Activated CD8-positive, alpha-beta memory T cell treated with anti-CD3 and anti-CD28 coated beads for 1 hour (primary cell): ENCODE measurements around the gene CDK9.
"Not testable (repeated sequence)": the region's sequence is repeated elsewhere in the genome, so short reads cannot be mapped to it uniquely, and the experiment has no call there.

Experiments
- DNase-seq, 2 donors: peaks; one replicate each; pipeline ENCODE4 v3.0.0-alpha.2; 2020; ENCODE audit warnings: low read depth in 1 of 2; ENCODE audit errors: extremely low read depth in 1 of 2

CDK9 gene

GRCh38 chr9:127785933-127786772, at the start of gene CDK9:
TSS of gene CDK9 (plus strand) at chr9:127786034. CDS start at chr9:127786149, 115 bp downstream.
- peak; percentile 74 to 90 for DNase-seq

GRCh38 chr9:127738666-127739065, 47.2 kb upstream of the CDK9 start:
- DNase-seq, result no peak

DNA sequence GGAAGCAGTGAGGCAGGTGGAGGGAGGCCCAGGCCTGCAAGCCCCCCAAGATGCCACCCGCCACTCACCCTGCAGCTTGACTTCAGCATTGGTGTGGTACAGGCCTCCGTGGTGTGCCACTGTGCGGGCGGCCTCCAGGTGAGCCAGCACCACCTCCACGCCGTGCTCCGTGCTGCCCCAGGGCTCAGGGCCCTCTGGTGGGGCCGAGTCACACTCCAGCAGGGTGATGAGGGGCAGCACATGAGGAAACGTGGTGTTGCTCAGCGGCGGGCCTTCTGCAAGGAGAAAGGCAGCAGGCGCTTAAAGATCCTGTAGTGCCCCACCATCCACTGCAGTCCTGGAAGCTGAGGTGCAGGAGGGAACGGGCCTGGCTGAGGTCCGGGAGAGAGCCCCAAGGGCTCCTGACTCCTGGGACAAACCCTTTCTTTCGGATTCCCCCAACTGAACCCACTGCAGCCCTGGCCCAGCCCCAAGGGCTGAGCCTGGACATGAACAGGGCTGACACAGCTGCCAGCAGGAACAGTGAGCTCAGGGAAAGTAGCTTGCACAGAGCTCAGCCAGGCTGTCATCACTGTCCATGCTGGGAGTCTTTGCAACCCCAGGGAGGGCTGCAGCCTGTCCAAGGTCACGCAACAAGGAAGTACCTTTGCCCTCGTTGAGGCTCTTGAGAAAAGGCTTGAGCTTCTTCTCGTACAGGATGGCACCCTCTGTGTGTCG, 46.1 kb upstream of the CDK9 start:
- DNase-seq, result no peak

DNA sequence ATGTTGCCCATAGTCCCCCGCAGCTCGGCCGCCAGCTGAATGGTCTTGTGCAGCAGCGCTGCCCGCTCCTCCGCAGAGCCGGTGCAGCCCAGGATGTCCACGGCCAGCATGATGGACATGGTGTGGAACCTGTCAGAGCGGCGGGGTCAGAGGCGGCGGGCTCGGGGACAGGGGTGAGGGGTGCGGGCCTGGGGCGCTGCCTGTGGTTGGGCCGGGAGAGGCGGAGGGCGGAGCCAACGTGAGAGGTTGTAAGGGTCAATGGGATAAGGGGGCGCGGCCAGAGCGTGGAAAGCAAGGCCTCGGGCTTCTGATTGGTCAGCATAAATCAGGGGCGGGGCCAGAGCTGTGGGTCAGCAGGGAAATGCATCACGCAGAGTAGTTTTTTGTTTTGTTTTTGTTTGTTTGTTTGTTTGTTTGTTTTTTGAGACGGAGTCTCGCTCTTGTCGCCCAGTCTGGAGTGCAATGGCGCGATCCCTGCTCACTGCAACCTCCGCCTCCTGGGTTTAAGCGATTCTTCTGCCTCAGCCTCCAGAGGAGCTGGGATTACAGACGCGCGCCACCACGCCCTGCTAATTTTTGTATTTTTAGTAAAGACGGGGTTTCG, 43.9 kb upstream of the CDK9 start:
- no peak for DNase-seq

GRCh38 chr9:127742435-127743088, 43.3 kb upstream of the CDK9 start:
- no peak for DNase-seq

GRCh38 chr9:127744398-127745110, 41.3 kb upstream of the CDK9 start:
- DNase-seq, result no peak

GRCh38 chr9:127746959-127747569, 38.8 kb upstream of the CDK9 start:
- peak in 1 of 2 donors; percentile 13 for DNase-seq

GRCh38 chr9:127749090-127749787, 36.6 kb upstream of the CDK9 start:
- DNase-seq, result no peak

- DNase-seq, result no peak
Measured at GRCh38 chr9:127751269-127752054, 34.4 kb upstream of the CDK9 start.

GRCh38 chr9:127753148-127753547, 32.7 kb upstream of the CDK9 start:
- DNase-seq, result no peak

GRCh38 chr9:127753622-127754021, 32.2 kb upstream of the CDK9 start:
- no peak for DNase-seq

- no peak for DNase-seq
Measured at GRCh38 chr9:127754099-127755060, 31.5 kb upstream of the CDK9 start.

GRCh38 chr9:127755061-127756060, 30.5 kb upstream of the CDK9 start:
- DNase-seq, result no peak

DNA sequence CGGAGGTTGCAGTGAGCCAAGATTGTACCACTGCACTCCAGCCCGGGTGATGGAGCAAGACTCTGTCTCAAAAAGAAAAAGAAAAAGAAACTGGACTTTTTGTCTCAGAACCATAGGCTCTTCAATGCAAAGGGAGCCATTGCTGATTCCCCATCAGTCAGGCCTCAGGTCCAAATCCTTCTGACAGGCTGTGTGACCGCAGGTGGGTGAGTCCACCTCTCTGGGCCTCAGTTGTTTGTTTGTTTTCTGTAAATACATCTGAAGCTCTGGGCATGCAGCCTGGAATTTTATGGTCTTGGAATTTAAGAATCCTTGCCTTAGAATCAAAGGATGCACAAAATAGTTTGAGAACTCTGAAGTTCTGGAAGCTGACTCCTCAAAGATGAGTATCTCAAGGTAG, 29.6 kb upstream of the CDK9 start:
- DNase-seq, result no peak

DNA sequence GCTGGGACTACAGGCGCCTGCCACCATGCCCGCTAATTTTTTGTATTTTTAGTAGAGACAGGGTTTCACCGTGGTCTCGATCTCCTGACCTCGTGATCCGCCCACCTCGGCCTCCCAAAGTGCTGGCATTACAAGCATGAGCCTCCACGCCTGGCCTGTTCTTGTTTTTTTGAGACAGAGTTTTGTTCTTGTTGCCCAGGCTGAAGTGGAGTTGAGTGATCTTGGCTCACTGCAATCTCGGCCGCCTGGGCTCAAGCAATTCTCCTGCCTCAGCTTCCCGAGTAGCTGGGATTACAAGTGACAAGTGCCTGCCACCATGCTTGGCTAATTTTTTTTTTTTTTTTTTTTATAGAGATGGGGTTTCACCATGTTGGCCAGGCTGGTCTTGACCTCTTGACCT, 29.1 kb upstream of the CDK9 start:
- DNase-seq, result not testable (repeated sequence)

- no peak for DNase-seq
Measured at GRCh38 chr9:127758843-127759242, 27.0 kb upstream of the CDK9 start.
